Adrenal gland (tissue), 12 donors: ENCODE results near the gene SPATS2. TPM values are rescaled to one million over a fixed set of nuclear protein-coding genes. Genes with fewer than 3 reads are reported as not detected.
"Not testable (repeated sequence)": the region's sequence is repeated elsewhere in the genome, so short reads cannot be mapped to it uniquely, and the experiment has no call there.

Experiments
- DNase-seq, 7 donors: peaks; one replicate each; pipeline ENCODE4 v3.0.0-alpha.2; 2019 to 2020
- H3K27ac ChIP-seq, 5 donors: fragments of 200-600 bp; sonication (generic) in 4 of 5; 1 replicate in 3 of 5; 2 replicates in 2 of 5; pipeline versions ENCODE4 v1.5.1 to v1.8.0; 2016 to 2020; ENCODE audit warnings: mild to moderate bottlenecking in 1 of 5
- H3K27me3 ChIP-seq: fragments of 200-600 bp; 2 replicates; pipeline ENCODE4 v1.8.0; 2021
- H3K36me3 ChIP-seq, 2 donors: fragments of 200-600 bp; replicated peaks in 1 of 2; 1 replicate in 1 of 2; 2 replicates in 1 of 2; pipeline versions ENCODE4 v1.5.1 to v1.8.0; 2018 to 2022
- H3K4me1 ChIP-seq, 2 donors: fragments of 200-600 bp; replicated peaks in 1 of 2; 1 replicate in 1 of 2; 2 replicates in 1 of 2; pipeline versions ENCODE4 v1.5.1 to v1.8.0; 2018 to 2021
- H3K4me3 ChIP-seq, 4 donors: fragments of 200-600 bp; sonication (generic) in 3 of 4; one replicate each; pipeline ENCODE4 v1.5.1; 2016 to 2018
- H3K9me3 ChIP-seq, 3 donors: fragments of 200-600 bp; sonication (generic) in 1 of 3; replicated peaks in 1 of 3; 1 replicate in 2 of 3; 2 replicates in 1 of 3; pipeline versions ENCODE4 v1.5.1 to v1.8.0; 2016 to 2021
- POLR2A ChIP-seq, 2 donors: fragments of 450-650 bp; IDR thresholded peaks; one replicate each; pipeline ENCODE4 v1.6.1; 2017; ENCODE audit warnings: antibody characterized with exemption in 2 of 2, mild to moderate bottlenecking in 2 of 2, moderate library complexity in 1 of 2
- WGBS, 4 donors: extraction: QIAGEN DNeasy Blood & Tissue Kit in 2 of 4; methylation state at CpG; one replicate each; pipeline versions ENCODE4 v1.1.5 to v1.1.7; 2013 to 2017; 5-methylcytosine and 5-hydroxymethylcytosine counted together
- intact Hi-C, 2 donors: fragments of 100-400 bp; cut with DNase I; formaldehyde crosslinking; loops; one replicate each; pipeline versions ENCODE4 v1.14.1 to v1.15.0; 2022 to 2023
- polyA plus RNA-seq, 3 donors: library from polyadenylated mRNA; stranded (reverse); fragments of 200-250 nt in 2 of 3; fragments of 350-450 nt in 1 of 3; fragmentation: Illumina TruSeq in 1 of 3; extraction: RNeasy Lipid Tissue Mini Kit (QIAGEN cat#74804) in 1 of 3; gene quantifications; one replicate each; pipeline ENCODE4 v1.2.3, GENCODE V29; 2013 to 2014
- total RNA-seq, 9 donors: library from RNA; depleted of rRNA in 4 of 9; stranded (reverse); fragments of >200 nt in 4 of 9; fragments of 120-200 nt in 1 of 9; fragmentation: NEBNext Ultra II Directional in 1 of 9; extraction: Animal tissue kit (Norgen Biotek cat#: 25700) in 1 of 9; gene quantifications; one replicate each; pipeline versions ENCODE4 v1.1.0 to v1.2.4, GENCODE V29; 2013 to 2023
- TF ChIP-seq, protein P1 (sequence below), 6 experiments: fragments of 450-650 bp in 4 of 6; fragments of 200-600 bp in 2 of 6; sonication (generic) in 1 of 6; IDR thresholded peaks; 1 replicate in 5 of 6; 2 replicates in 1 of 6; pipeline versions ENCODE4 v1.5.1 to v1.8.0; 2016 to 2021; ENCODE audit warnings: antibody characterized with exemption in 6 of 6, mild to moderate bottlenecking in 2 of 6, moderate library complexity in 1 of 6
- donor health status: healthy with polysubstance abuse.
- donor health status: Bipolar disorder and iron deficiency.
- donor health status: DM: yes; HTN: yes; CAD: no.
- donor health status: DM: no; HTN: no; CAD: no.
- donor health status: DM: no; HTN: no; CAD: no.
- donor health status: DM: yes; HTN: yes; CAD: no.

The SPATS2 gene
- total and polyA plus RNA-seq, 12 donors, result 4.9 to 23.1 (median 15.1) TPM

DNA sequence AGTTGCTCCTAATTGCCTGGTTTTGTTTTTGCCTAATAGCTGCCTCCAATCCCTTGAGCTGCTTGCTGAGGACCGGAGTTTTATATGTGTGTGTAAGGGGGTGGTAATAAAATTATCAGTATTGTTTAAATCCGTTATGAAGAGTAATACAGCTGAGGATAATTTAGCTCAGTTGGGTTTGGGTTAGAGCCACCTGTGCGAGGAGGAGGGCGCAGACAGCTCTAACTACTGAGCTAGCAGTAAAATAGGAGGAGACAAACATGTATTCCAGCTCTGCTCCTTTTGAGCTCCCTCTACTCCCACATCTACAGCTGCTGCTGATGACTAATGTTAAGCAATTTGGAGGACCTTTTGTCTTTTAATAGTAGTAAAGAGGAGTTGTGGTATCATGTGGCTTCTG is 61.5 kb downstream of the SPATS2 start:
- intact Hi-C loops, result no loop called here
- no peak for DNase-seq

DNA sequence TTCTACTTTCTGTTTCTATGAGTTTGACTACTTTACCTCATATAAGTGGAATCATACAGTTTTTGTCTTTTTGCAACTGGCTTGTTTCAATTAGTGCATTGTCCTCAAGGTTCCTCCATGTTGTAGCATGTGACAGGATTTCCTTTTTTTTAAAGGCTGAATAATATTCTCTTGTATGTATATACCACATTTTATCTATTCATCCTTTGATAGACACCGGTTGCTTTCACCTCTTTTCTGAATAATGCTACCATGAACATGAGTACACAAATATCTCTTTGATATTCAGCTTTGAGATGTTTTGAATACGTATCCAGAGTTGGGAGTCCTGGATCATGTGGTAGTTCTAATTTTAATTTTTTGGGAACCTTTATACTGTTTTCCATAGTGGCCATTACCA is 65.4 kb downstream of the SPATS2 start:
- Histone ChIP-seq H3K27me3 (no peaks in the 10 kb centered on the region), H3K9me3 (no peaks in the 10 kb centered on the region), H3K4me3 (no peak overlapping the region), H3K4me1 (no peaks in the 10 kb centered on the region), H3K27ac (no peak overlapping the region), H3K36me3 (no peaks in the 10 kb centered on the region)
- DNase-seq, result no peak
- TF ChIP-seq, protein P1, sequence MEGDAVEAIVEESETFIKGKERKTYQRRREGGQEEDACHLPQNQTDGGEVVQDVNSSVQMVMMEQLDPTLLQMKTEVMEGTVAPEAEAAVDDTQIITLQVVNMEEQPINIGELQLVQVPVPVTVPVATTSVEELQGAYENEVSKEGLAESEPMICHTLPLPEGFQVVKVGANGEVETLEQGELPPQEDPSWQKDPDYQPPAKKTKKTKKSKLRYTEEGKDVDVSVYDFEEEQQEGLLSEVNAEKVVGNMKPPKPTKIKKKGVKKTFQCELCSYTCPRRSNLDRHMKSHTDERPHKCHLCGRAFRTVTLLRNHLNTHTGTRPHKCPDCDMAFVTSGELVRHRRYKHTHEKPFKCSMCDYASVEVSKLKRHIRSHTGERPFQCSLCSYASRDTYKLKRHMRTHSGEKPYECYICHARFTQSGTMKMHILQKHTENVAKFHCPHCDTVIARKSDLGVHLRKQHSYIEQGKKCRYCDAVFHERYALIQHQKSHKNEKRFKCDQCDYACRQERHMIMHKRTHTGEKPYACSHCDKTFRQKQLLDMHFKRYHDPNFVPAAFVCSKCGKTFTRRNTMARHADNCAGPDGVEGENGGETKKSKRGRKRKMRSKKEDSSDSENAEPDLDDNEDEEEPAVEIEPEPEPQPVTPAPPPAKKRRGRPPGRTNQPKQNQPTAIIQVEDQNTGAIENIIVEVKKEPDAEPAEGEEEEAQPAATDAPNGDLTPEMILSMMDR (IDR thresholded peaks at IDR 0.05), result no peak
- TF ChIP-seq POLR2A (IDR thresholded peaks at IDR 0.05), result no peak
- intact Hi-C loops, result no loop called here
- WGBS, 4 donors, result 92 to 95% (median 92%) methylated on average over 2 of the region's 2 CpGs

More for the DNA sequence above, 61.5 kb downstream of the SPATS2 start:
- H3K4me1 ChIP-seq, result no peaks in the 10 kb centered on the region
- no peaks in the 10 kb centered on the region for H3K9me3 ChIP-seq
- WGBS, 4 donors, result 49 to 77% (median 70%) methylated on average over 4 of the region's 4 CpGs
- TF ChIP-seq, protein P1 (IDR thresholded peaks at IDR 0.05), result no peak
- TF ChIP-seq POLR2A (IDR thresholded peaks at IDR 0.05), result no peak
- H3K36me3 ChIP-seq, result no peaks in the 10 kb centered on the region
- H3K27ac ChIP-seq, result no peak overlapping the region
- no peak overlapping the region for H3K4me3 ChIP-seq
- no peaks in the 10 kb centered on the region for H3K27me3 ChIP-seq

DNA sequence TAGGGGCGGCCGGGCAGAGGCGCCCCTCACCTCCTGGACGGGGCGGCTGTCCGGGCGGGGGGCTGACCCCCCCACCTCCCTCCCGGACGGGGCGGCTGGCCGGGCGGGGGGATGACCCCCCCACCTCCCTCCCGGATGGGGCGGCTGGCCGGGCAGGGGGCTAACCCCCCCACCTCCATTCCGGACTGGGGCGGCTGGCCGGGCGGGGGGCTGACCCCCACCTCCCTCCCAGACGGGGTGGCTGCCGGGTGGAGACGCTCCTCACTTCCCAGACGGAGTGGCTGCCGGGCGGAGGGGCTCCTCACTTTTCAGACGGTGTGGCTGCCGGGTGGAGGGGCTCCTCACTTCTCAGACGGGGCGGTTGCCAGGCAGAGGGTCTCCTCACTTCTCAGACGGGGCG is 69.5 kb downstream of the SPATS2 start:
- H3K4me1 ChIP-seq, H3K27ac ChIP-seq, intact Hi-C loops, H3K36me3 ChIP-seq, H3K9me3 ChIP-seq, H3K27me3 ChIP-seq, DNase-seq, H3K4me3 ChIP-seq: not testable (repeated sequence)
- WGBS, 4 donors, result 95 to 96% methylated on average over 25 to 29 of the region's 31 CpGs; no CpG with 5 or more reads in 2 of the 4 donors

DNA sequence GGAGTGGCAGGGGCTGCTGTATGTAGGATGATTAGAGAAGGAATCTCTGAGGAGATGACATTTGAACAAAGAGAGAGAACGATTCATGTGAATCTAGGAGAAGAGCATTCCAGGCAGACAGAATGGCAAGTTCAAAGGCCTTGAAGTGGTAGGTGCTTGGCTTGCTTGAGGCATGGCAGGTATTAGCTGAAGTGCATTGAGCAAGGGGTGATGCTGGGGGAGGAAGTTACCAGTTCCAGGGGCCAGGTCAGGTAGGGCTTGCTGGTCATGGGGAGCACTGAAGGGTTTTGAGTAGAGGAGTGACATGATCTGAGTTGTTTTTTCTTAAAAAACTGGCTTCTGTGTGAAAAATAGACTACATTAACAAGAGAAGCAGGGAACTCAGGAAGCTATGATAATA is 71.8 kb downstream of the SPATS2 start:
- Histone ChIP-seq H3K27ac (no peak overlapping the region), H3K9me3 (no peaks in the 10 kb centered on the region), H3K4me1 (no peaks in the 10 kb centered on the region), H3K36me3 (no peaks in the 10 kb centered on the region), H3K27me3 (no peaks in the 10 kb centered on the region), H3K4me3 (no peak overlapping the region)
- WGBS, 4 donors, result 89 to 97% (median 93%) methylated on average over 1 of the region's 1 CpG
- TF ChIP-seq POLR2A (IDR thresholded peaks at IDR 0.05), result no peak
- TF ChIP-seq, protein P1 (IDR thresholded peaks at IDR 0.05), result no peak
- intact Hi-C loops, result no loop called here
- DNase-seq, result no peak

DNA sequence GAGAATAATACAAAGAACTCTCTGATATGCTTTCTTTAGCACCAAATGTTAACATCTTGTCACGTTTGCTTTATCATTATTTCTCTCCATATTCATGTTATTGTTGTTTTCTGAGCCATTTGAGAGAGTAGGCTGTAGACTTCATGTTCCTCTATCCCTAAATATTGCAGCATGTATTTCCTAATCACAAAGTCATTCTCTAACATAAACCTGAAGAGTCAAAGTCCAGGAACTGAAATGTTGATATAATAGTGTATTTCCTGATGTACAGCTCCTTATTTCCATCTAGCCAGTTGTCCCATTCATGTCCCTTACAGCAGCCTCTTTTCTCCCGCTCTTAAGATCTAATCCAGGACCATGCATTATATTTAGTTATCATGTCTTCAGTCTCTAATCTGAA is 72.8 kb downstream of the SPATS2 start:
- Histone ChIP-seq H3K27me3 (no peaks in the 10 kb centered on the region), H3K4me3 (no peak overlapping the region), H3K4me1 (no peaks in the 10 kb centered on the region), H3K9me3 (no peaks in the 10 kb centered on the region), H3K27ac (no peak overlapping the region), H3K36me3 (no peaks in the 10 kb centered on the region)
- TF ChIP-seq, protein P1 (IDR thresholded peaks at IDR 0.05), result no peak
- TF ChIP-seq POLR2A (IDR thresholded peaks at IDR 0.05), result no peak
- 86 to 92% (median 91%) methylated on average over 2 of the region's 2 CpGs for WGBS, 4 donors
- intact Hi-C loops, result no loop called here
- no peak for DNase-seq
